Tibial nerve (tissue), 3 donors: ENCODE measurements around the gene MGMT.

Experiments used
- CTCF ChIP-seq, 5 experiments: fragments of 200-600 bp in 3 of 5; fragments of 450-650 bp in 2 of 5; sonication (generic) in 3 of 5; IDR thresholded peaks; one replicate each; pipeline ENCODE4 v1.5.1; 2016 to 2019; ENCODE audit warnings: antibody characterized with exemption in 5 of 5, mild to moderate bottlenecking in 3 of 5, moderate library complexity in 2 of 5
- POLR2A ChIP-seq, 2 donors: fragments of 450-650 bp; IDR thresholded peaks; one replicate each; pipeline ENCODE4 v1.6.1; 2017; ENCODE audit warnings: antibody characterized with exemption in 2 of 2, mild to moderate bottlenecking in 2 of 2, moderate library complexity in 2 of 2

GRCh38 chr10:129593953-129594352 lies 126.9 kb downstream of the MGMT start:
- no peak for TF ChIP-seq POLR2A (IDR thresholded peaks at IDR 0.05)
- TF ChIP-seq CTCF (IDR thresholded peaks at IDR 0.05), result no peak
